Stimulated activated CD8-positive, alpha-beta memory T cell treated with anti-CD3 and anti-CD28 coated beads, Interleukin-4, amount 100 ng/mL, for 48 hours (primary cell): Measurements from ENCODE around the gene ENPP3.

ENCODE experiments used
- DNase-seq: peaks from one replicate; pipeline ENCODE4 v3.0.0-alpha.2; 2020

ENPP3 gene

DNA sequence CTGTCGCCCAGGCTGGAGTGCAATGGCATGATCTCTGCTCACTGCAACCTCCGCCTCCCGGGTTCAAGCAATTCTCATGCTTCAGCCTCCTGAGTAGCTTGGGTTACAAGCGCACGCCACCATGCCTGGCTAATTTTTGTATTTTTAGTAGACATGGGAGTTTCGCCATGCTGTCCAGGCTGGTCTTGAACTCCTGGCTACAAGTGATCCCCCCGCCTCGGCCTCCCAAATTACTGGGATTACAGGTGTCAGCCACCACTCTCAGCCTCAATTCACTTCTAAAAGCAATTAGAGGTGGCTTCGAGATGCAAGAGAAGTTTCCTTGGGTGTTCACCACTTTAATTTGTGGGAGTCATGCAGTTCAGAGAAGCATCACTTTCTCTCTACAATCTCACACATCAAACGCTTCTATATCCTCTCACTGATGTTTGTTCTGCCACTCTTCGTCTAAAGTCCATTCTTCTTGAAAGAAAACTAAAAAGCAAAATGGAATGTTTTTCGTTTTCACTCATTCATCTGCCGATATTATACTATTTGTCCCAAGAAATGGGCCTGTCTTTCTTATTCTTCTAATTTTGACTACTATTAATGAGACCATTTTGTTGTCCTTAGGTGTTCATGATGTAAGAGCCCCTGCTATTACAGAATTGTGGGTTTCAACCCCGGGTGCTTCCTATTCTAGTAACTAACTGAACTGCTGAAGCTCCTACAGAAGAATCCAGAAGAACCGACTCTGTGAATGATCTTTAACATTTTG, 132.5 kb downstream of the ENPP3 start:
- no peak for DNase-seq

DNA sequence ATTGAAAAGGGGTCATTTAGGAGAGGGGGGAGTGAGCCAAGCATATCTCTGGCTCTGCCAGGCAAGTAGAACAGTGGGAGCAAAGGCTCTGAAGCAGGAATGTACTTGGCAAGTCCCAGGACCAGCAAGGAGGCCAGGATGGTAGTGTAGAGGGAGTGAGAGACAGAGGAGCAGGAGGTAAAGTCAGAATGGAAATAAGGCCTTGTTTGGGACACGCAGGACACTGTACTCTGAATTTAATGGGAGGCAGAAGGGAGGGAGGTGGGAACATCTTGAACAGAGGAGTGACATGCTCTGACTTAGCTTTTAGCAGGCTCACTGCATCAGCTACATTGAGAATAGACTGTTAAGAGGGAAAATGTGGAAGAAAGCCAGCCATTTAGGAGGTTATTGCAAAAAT, 133.7 kb downstream of the ENPP3 start:
- DNase-seq, result no peak

DNA sequence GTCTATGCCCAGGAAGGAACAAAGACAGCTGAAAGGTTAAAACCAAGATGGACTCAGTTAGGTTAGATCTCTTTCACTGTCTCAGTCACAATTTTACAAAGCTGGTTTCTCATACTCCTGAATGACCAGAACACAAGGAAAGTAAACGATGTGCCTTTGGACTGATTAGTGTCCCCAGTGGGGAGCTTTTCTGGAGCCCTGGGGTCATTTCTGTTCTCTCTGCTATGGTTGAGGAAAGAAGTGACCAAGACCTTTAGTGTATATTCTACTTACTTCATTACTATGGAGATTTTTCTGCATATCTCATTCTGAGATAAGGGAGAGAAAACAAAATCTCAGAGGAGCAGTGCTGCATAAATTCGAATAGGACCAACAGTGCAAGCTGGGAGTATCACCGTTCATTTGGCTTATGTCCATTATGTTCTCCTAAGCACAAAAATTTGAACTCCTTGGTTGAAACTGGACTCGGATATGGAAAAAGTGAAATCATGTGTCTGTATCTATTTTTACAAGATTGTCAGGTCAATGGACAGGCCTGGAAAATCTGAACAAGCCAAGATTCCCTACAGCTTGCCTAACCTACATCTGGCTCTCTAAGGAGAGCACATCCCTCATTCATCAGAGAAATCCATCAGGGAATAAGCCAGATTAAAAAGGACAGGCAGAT, 136.3 kb downstream of the ENPP3 start:
- no peak for DNase-seq

DNA sequence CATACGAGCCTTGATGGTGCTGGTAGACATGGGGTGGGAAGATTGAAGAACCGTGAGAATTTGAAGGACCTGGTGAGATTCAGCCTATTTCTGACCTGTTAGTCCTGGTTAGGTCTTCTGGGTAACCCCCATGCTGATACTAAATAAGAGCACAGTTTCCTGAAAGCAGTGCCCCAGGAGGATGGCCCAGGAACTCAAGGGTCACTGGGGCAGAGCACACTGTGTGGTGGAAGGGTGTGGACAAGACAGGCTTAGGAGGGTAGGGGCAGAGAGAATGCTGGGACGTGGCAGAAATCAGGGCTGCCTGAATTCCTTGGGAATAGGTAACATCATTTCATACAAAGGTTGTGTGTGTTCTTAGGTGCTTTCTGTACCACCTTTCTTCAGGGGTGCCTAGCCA, 138.8 kb downstream of the ENPP3 start:
- no peak for DNase-seq

DNA sequence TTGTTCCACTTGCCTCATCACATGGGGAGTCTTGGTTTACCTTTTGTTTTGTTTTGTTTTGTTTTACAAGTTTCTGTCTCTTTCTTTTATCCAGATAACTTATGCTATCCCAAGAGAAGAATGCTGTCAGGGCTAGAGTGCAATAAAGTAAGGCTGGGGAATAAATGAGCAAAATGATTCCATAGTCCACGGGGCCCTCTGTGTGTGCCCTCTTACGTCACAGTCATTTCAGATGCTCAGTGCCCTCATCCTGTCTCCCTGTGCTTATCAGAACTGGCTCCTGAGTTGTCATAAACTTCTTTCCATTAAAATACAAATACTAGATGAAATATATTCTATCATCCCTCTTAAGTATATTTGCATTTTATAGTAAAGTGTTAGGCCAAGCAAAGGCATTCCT, 139.9 kb downstream of the ENPP3 start:
- no peak for DNase-seq

DNA sequence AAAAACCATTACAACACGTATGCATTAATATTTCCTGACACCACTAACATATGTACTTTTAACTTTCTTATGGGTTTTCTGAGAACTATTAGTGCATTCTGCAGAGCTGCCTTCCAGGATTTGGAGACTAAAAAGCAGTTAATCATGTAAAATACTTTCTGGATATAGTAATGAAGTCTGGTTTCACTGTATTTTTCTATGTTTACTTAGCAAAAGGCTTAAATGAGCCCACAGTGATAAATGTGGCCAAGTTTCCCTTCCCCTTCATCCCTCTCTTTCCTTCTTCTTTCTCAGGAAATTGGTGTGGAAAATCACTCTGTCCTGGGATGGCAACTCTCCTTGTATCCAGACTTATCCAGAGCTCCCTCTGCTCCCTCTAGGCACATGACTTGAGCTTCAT, 141.1 kb downstream of the ENPP3 start:
- DNase-seq, result no peak

DNA sequence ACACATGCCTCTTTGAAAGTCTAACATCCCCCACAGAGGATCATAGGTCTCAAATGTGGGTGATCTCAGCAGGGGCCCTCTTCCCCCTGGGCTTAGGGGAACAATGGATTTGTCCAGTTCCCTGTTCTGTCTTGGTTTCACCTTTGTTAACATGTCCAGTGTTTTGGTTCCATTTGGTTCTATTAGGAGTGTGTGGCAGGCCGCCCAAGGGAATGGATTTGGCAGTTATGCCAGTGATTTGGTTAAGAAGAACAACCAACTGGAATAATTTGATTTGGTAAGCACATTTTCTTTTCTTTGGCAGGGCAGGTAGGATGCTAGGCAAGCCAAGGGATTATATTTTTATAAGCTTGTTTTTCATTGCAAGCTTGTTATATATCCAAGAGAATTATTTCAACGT, 142.2 kb downstream of the ENPP3 start:
- no peak for DNase-seq

DNA sequence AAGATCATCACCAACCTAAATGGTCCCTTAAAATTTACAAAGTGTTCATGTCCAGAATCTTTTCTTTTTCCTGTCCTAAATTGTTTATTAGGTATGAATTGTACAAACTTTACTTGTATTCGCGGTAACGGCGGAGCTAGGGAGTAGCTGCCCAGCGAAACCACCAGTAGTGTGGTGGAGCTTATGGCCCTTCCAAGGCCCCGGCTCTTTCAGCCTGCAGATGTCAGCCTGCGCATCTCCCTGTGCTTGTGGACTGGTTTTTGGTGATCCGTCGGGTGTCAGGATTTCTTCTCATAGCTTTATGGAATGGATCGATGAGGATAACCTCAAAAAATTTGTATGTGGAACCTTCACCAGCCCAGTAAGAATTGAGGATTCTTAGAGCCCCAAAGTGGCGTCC, 143.5 kb downstream of the ENPP3 start:
- DNase-seq, result no peak

DNA sequence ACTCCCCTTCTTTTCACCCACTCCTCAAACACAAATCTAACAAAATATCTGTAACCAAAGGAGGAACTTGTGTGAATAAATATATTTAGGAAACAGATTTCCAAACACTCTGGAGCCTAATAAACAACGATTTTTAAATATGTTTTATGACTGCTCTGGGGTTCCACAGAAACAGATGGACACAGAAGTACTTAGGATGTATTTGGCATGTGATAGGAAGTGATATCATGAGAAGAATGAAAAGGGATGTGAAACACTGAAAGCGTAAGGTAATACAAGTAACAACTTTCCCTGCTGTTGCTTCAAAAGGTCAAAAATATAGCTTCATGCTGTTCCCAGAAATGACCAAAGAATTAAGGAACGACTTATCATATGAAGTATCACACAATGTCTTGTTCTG, 144.6 kb downstream of the ENPP3 start:
- no peak for DNase-seq

DNA sequence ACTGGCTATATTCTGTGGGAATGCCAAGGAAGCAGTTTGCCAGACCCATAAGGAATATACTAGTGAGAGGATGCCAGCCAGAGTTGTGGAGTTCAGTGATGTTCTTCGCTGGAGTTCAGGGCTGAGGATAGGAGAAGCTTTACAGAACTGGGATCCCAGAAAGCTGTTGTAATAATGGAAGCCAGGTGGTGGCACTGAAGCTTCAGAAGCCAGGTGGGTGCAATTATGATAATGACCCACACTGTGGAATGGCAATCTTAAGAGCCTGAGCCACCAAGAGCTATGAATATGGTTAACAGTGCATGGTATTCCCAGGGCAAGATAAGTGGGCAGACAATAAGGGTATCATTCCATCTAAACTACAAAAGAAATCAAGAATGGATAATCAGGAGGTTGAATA, 145.7 kb downstream of the ENPP3 start:
- no peak for DNase-seq

DNA sequence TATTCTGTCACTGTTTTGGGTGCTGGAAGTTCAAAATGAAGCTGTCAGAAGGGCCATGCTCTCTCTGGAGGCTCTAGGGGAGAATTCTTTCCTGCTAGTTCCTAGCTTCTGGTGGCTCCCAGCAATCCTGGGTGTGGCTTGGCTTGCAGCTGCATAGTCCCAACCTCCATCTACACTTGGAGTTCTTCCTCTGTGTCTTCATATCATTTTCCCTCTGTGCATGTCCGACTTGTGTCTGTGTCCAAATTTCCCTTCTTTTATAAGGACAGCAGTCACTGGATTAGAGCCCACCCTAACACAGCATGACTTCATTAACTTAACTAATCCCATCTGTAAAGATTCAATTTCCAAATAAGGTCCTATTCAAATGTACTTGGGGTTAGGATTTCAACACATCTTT, 147.5 kb downstream of the ENPP3 start:
- no peak for DNase-seq

DNA sequence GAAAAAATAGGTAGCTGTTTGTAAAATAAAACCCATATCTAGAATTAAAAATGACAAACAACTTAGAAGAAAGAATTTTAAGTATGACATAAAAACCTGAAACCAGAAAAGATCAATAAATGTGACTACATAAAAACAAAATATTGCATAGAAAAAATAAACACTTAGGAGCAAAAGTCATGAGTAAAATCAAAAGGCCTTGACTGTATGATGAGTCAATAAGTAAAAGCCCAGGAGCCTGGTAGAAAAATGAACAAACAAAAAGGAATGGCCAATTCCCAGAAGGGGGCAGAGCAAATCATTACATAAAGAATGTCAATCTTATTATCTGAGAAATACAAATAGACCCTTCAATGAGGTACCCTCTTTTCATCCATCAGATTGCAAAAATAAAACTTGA, 150.0 kb downstream of the ENPP3 start:
- DNase-seq, result no peak

DNA sequence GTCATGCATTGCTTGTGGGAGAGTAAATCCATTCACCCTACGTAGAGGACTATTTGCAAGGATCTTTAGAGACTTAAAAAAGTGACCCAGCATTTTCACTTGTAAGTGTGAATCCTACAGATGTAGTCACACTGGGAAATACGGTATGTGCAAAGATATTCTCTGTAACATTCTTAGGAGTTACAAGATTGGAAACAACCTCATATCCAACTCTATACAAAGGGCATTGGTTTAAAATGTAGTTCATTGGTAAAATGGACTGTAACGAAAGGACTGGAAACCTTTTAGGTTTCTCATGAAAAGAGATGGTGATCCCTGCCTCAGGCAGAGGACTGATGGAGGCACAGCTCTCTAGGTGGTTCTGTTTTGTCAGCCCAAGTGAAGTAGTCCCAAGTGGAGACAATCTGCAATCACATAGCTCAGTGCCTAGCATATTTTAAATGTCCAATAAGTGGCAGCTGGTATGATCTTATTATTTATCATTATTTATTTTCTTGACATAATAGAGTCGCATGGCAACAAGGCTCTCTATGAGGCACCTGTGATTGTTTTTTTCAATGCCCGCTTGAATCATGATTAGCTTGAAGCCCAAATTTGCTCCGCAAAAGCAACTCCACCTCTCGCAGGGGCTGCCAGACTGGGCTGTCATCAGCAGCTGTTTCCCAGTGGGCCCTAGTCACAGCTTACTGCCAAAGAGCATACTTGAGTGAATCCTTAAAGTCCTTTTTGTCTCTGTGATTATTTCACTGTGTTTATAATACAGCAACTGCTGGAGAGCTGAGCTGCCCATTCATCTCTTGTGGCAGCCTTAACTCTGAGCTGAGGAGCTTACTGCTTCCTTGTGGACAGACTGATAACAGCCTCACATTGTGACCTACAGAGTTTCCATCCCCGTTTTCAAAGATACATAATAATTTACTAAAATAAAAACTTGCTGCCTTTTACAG, 150.9 kb downstream of the ENPP3 start:
- no peak for DNase-seq

DNA sequence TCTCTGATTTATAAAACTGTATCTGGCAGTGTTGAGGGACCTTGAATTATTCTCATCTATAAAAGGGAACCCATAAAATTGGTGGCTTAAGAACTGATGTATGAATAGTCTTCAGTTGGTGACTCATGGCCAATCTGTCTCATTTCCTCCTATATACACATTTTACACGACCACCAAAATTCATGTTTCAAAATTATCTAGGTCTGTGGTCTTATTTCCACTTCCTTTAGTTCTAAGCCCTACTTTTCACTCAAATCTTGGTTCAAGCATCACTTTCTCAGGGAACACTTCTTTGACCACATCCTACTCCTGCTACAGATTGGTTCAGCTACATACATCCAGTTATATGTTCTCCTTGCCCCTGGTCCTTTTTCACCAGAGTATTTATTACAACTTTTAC, 152.1 kb downstream of the ENPP3 start:
- no peak for DNase-seq

DNA sequence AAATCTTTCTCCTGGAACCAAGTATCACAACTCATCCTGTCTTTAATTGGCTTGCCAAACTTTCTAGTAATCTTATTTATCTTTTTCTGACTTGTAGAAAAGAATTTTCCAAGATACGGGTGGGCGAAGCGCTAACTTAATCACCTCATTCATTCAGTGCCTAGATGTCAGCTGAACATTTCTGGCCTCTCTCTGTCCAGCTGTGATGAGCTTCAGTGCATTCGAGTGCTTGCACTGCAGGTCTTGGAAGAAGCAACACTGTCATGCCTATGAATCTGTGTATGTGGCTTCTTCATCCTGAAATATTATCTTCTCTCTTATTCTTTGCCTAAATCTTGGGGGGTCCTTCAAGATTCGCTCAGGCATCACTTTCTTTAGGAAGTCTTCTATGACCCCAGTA, 154.4 kb downstream of the ENPP3 start:
- DNase-seq, result no peak

DNA sequence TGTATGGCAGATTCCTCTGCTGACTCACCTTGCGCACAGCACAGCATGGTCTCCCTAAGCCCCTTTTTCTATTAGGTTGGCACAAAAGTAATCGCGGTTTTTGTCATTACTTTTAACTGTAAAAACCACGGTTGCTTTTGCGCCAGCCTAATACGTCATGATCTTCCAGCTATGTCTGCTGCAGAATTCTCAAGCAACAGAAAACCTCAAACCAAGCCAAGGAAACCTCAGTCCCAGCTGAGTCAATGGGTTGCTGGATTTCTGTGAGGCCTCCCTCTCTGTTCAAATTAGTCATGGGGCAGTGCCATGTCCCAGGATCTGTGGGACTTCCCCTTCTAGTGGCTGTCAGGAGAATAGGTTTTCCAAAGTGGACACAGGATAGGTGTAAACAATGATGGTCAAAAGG, 155.0 kb downstream of the ENPP3 start:
- peak; percentile 54 for DNase-seq

DNA sequence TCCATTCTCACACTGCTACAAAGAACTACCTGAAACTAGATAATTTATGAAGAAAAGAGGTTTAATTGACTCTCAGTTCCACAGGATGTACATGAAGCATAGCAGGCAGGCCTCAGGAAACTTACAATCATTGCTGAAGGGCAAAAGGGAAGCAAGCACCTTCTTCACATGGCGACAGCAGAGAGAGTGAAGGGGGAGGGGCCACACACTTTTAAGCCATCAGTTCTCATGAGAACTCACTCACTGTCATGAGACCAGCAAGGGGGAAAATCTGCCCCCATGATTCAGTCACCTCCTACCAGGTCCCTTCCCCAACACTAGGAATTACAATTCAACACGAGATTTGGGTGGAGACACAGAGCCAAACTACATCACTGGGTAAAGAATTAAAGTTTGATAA, 158.3 kb downstream of the ENPP3 start:
- no peak for DNase-seq
